GM18519 (cell line): ENCODE data around the gene ACP5.
"Not testable (repeated sequence)": the region's sequence is repeated elsewhere in the genome, so short reads cannot be mapped to it uniquely, and the experiment has no call there.

Experiments used
- ATAC-seq: cut with Tn5 transposase; IDR thresholded peaks from one replicate; pipeline ENCODE4 v1.9.1; 2021; ENCODE audit warnings: mild to moderate bottlenecking, moderate library complexity; ENCODE audit not compliant: unreplicated experiment, low FRiP score

The ACP5 gene

GRCh38 chr19:11577451-11578257 is at the start of gene ACP5:
ACP5 (minus strand) TSS chr19:11577645; CDS start chr19:11577317, 328 bp downstream.
- ATAC-seq: no peak

DNA sequence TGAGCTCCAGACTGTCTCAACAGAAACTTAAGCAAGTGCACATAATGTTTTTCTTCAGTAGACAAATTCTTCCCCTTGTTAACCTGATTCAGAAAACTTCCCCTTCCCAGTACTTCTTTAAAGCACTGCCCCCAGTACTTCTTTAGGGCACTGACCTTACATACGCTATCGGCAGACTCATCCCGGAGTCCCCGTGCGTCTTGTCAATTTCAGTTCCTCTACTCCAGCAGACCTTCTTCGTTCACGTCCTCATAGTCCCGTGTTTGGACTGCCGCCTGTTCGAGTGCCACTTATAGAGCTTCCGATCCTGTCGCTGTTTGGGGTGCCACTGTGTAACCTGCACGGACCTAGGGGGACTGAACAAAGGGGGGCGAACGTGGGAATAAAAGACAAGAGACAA is 48.8 kb upstream of the ACP5 start:
- ATAC-seq: no peak

DNA sequence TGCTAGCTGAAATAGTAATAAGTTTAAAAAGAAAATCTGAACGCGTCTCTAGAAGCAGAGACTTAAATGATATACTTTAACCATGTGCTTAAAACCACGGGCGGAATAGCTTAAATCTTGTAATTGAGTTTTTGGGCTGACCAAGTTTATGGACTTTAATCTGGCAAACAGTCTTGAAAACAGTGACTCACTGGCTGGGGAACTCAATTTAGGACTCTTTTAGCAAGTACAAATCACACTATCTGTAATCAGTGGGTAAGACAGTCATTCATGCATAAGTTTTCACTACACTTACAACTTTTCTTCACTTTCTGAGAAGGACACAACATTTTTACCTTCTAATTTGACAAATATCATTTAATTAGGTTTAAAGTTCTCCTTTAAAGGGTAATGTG is 46.6 kb upstream of the ACP5 start:
- ATAC-seq: no peak

- not testable (repeated sequence) for ATAC-seq
Measured at GRCh38 chr19:11622401-11622800, 45.0 kb upstream of the ACP5 start.

DNA sequence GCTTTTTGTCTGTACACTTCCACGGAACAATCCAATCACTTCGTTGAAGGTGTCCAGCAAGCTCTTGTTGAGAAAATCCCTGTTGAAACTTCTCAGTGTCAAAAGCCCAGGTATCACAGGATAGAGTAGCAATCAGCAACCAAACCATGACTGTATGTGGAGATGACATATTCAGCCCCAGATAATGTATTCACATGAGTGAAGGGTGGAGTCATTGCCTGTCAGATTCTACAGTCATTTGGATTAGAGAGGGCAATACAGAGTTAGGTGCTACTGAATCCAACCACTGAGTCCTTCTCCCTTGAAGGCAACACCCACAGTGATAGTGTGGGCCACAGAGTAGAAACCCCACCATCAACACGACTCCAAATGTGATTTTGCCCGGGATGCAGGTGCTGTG is 43.1 kb upstream of the ACP5 start:
- ATAC-seq: no peak

DNA sequence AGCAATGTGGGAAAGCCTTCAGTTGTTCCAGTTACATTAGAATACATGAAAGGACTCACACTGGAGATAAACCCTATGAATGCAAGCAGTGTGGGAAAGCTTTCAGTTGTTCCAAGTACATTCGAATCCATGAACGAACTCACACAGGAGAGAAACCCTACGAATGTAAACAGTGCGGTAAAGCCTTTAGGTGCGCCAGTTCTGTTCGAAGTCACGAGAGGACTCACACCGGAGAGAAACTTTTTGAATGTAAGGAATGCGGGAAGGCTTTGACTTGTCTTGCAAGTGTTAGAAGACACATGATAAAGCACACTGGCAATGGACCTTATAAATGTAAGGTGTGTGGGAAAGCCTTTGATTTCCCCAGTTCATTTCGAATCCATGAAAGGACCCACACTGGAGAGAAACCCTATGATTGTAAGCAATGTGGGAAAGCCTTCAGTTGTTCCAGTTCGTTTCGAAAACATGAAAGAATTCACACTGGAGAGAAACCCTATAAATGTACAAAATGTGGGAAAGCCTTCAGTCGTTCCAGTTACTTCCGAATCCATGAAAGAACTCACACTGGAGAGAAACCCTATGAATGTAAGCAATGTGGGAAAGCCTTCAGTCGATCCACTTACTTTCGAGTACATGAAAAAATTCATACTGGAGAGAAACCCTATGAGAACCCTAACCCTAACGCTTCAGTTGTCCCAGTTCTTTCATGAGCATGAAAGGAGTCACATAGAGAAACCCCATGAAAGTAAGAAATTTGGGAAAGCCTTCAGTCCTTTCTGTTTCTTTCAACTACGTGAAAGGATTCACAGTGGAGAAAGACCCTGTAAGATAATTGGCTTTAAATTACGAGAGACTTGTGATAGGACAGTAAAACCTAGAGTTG is 40.0 kb upstream of the ACP5 start:
- no peak for ATAC-seq

- no peak for ATAC-seq
Measured at GRCh38 chr19:11612816-11613511, 35.5 kb upstream of the ACP5 start.

- no peak for ATAC-seq
Measured at GRCh38 chr19:11611730-11612129, 34.3 kb upstream of the ACP5 start.

- ATAC-seq: no peak
Measured at GRCh38 chr19:11606484-11606883, 29.0 kb upstream of the ACP5 start.

DNA sequence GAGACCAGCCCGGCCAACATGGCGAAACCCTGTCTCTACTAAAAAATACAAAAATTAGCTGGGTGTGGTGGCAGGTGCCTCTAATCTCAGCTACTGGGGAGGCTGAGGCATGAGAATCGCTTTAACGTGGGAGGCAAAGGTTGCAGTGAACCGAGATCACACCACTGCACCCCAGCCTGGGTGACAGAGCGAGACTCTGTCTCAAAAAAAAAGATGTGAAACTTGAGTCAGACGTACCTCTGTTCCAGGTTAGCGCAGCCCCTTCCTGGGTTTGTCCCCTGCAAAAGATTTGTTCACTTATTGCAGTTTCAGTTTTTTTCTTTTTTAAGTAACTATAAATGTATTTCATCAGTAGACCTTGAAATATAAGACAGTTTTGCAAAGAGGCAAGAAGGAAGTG is 22.3 kb upstream of the ACP5 start:
- not testable (repeated sequence) for ATAC-seq

GRCh38 chr19:11598746-11599145 is 21.3 kb upstream of the ACP5 start:
- ATAC-seq: no peak

DNA sequence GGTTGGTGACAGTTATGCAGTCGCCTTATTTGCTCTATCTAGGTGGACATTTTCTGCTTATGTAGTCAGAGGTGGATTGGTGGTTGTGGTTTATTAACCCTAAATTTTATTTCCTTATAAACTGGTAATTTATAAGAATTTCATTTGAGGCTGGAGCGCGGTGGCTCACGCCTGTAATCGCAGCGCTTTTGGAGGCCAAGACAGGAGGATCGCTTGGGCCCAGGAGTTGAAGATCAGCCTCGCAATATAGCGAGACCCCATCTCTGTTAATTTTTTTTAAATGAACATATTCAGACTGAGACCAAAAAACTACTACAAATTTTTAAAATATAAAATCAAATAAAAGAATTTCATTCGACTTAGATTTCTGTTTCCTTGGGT is 20.6 kb upstream of the ACP5 start:
- ATAC-seq: no peak

DNA sequence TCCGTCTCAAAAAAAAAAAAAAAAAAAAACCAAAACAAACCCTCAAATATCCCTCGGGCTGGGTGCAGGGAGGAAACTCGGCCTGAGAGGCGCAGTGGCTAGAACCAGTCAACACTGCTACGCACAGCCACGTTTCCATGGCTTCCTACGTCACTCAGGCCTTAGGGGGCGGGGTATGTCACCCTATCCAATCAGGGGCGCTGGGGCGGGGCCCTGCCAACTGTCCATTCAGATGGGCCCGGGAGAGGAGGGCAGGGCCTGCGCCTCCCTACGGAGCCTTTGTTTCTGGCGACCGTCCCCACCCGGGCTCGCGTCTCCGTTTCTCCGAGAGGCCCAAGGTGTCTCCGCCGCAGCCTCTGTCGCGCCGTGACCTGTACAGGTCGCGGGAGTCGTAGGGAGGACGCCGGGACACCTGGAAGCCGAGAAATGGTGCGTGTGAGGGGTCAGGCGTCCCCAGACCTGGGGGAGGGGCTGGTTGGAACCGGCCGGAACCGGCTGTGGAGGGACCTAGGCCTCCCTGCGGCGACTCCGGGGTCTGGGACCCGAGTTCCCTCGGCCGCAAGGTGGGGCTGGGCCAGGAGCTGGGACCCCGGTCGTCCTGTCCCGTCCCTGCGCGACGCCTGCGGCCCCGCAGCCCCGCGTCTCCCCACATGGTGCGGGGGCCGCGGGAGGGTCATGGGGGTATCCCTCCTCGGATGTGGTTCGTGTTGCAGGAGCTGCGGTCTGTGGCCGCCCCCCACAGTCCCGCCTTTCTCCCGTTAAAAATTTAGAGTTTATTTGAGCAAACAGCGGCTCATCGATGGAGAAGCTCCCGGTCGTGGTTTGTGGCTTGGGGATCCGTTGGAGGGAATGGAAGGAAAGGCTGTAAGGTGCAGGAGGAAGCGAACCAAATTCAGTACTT is 20.0 kb upstream of the ACP5 start, which contains the start of gene ZNF627:
Gene ZNF627 (plus strand): TSS at position 282 of the 901 bp plus-strand sequence. CDS start 145 bp downstream, at position 427.
- peak; percentile 89 for ATAC-seq

DNA sequence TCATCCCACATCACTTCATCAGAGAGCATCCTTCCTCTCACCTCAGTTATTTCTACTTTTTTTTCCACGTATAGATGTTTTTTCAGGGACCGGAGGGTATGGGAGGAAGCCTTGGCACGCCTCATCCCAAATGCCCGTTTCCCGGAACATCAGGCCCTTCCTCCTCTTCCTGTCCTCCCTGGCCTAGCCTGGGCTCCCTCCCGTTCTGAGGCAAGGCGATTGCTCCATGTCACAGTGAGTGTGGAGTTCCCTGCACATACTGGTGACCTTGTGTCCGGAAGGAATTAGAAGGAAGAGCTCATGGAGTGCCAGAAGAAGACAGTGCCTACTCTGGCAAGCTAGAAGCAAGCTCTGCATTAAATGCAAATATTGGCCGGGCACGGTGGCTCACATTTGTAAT is 18.7 kb upstream of the ACP5 start:
- ATAC-seq: no peak

- no peak for ATAC-seq
Measured at GRCh38 chr19:11594084-11594483, 16.6 kb upstream of the ACP5 start.

GRCh38 chr19:11587975-11588631 is 10.7 kb upstream of the ACP5 start:
- no peak for ATAC-seq

GRCh38 chr19:11587302-11587974 is 10.0 kb upstream of the ACP5 start:
- no peak for ATAC-seq

DNA sequence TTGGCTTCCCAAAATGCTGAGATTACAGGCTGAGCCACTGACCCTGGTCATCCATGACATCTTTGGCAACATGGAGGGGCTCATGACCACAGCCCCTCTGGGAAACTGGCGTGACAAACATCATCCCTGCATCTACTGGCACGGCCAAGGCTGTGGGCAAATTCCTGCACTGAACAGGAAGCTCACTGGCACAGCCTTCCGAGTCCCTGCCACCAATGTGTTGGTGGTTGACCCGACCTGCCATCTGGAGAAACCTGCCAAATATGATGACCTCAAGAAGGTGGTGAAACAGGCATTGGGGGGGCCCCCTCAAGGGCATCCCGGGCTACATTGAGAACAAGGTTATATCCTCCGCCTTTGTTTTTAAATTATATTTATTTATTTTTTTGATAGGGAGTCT is 8.9 kb upstream of the ACP5 start:
- no peak for ATAC-seq

DNA sequence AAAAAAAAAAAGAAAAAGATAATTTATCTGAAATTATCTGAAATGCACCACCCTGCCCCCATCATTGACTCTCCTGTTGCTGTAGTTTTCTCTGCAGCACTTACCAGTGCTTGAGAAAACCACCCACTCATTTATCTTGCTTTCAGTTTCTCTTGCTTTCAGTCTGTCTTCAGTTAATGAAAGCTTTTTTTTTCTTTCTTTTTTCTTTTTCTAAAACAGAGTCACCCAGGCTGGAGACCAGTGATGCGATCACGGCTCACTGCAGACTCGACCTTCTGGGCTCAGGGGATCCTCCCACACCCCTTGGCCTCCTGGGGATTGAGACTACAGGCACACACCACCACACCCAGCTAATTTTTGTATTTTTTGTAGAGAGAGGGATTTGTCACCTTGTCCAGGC is 4.3 kb upstream of the ACP5 start:
- peak; percentile 71 for ATAC-seq
